Dermis lymphatic vessel endothelial cell (primary cell): Measurements from ENCODE around the gene KLHDC8B. TPM values are rescaled to one million over a fixed set of nuclear protein-coding genes. Genes with fewer than 3 reads are reported as not detected.

Experiments used
- total RNA-seq: library from RNA; depleted of rRNA; stranded (reverse); fragments of >200 nt; gene quantifications from 2 replicates; pipeline ENCODE4 v1.2.1, GENCODE V29; 2014

Gene KLHDC8B
- total RNA-seq, result 47.6 and 125 TPM in 2 replicates

DNA sequence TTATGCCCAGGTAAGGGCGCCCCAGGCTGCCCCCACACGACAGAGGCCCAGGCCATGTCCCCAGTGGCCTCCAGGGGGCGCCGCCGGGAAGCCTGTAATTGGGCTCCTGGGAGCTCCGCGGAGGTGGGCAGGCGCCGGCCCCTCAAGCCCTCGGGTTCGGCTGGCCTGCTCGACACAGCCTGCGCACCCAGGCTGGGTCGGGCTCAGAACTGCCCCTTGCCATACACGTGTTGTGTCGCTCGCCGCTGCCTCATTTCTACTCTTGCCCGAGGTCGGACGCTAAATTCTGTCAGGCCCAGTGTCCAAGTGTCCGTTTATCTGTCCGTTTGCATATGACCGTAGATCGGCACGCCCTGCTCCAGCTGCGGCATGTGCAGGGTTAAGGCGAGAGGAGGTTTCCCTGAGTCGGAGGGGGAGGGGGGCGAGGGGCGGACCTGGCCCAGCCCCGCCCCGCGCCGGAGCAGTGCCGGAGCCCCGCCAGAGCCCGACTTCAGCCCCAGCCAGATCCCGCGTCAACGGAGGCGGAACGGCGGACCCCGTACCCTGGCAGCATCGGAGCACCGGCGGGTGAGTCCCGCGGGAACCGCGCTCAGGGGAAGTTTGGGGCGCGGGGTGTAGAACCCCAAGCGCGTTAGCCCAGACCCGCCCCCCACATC is at the start of gene KLHDC8B:
Gene KLHDC8B (plus strand): TSS at position 480 of the 656 bp plus-strand sequence. CDS start 1,172 bp downstream, outside the sequence.

DNA sequence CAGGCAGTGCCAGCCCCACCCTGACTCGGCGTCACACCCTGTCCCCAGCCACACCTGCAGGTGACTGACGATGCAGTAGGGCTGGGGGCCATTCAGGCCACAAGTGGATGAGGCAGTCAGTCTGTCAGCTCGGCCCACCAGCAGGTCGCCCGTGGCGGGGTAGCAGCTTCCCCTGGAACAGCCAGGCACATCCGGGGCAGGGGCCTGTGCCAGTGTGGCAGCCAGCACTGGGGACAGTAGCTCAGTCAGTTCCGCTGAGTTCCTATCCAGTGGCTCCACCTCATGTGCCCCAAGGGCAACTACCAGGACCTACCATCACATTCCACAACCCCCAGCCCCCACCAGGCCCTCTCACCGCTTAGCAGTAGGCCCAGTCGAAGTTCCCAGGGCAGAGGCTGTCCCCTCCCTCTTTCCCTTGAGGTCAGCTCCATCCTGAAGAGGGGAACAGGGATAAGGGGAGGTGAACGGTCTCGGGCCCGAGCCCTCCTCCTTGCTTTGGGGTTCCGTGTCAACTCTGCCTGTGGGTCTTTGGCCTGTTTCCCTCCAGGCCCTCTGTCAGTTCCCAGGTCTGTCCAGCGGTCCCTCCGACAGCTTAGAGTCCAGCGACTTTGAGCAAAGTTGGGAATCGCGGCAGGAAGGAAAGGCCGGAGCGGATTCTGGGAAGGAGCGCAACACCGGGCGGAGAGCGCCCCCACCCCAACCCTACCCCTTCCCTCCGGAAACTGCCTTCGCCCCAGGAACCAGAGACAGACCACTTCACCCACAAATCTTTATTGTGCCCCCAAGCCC is 38.8 kb upstream of the KLHDC8B start, which contains the start of gene LAMB2:
Gene LAMB2 (minus strand): TSS at position 614 of the 789 bp plus-strand sequence. CDS start 183 bp downstream, at position 431.

DNA sequence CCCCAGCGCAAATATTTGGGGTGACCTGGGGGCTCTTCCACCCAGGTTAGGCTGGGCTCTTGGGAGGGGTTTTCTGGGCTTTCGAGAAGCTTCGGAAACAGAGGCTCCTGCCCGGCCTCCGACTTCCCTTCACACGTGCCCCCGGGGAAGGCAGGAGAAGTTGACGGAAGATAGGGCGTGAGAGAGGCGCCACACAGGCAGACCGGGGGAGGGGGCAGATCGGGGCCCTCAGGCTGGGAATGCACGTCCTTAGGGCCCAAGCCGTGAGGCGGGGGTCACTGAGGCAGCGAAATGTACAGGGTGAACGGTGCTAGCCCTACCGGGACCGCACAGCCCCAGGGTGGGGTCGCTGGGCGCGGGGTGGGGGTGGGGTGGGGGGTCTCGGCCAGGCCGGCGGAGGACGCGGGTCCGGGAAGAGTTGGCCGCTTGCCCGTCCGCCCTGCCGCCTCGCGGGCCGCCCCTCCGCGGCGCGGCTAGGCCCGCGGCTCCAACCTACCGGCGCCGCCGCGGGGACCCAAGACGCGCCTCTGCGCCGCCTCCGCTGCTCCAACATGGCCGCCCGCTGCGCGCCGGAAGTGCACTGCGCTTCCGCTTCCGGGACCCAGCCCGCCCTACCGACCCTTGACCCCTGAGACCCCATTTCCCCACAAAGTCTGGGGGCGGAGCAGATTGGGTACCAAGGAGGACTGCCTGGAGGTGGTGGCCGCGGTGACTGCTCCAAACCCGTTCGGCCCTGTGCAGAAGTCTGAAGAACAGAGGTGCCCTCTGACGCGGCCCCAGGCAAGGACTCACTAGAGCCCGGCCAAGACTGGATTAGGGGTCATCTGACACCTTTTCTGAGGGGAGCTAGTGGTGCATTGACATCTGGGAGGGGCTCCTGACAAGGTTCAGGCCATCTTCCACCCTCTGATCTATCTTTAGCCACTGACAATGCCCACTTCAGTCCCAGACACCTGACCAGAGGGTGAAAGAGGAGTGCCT is 5.3 kb upstream of the KLHDC8B start, which contains the start of gene CCDC71:
Gene CCDC71 (minus strand): TSS at position 561 of the 981 bp plus-strand sequence. CDS start 2,123 bp downstream, outside the sequence.

Other genes with a start within 250 kb of the KLHDC8B start
- 3.0 and 3.2 TPM in 2 replicates for gene P4HTM, start 181.4 kb upstream of the KLHDC8B start, total RNA-seq
- gene WDR6, start 164.2 kb upstream of the KLHDC8B start, total RNA-seq, result 90.8 and 94.9 TPM in 2 replicates
- 32.2 and 35.2 TPM in 2 replicates for gene DALRD3, start 153.0 kb upstream of the KLHDC8B start, total RNA-seq
- 46.2 and 62.9 TPM in 2 replicates for gene NDUFAF3, start 149.5 kb upstream of the KLHDC8B start, total RNA-seq
- gene IMPDH2, start 142.2 kb upstream of the KLHDC8B start, total RNA-seq, result 149 and 269 TPM in 2 replicates
- 41.9 and 56.0 TPM in 2 replicates for gene QRICH1, start 77.5 kb upstream of the KLHDC8B start, total RNA-seq
- 477 and 512 TPM in 2 replicates for gene QARS1, start 66.8 kb upstream of the KLHDC8B start, total RNA-seq
- 32.7 and 39.1 TPM in 2 replicates for gene USP19, start 50.8 kb upstream of the KLHDC8B start, total RNA-seq
- 689 and 1,344 TPM in 2 replicates for gene LAMB2, start 38.5 kb upstream of the KLHDC8B start, total RNA-seq
- 16.1 and 16.4 TPM in 2 replicates for gene CCDC71, start 5.3 kb upstream of the KLHDC8B start, total RNA-seq
- gene C3orf62, start 105.6 kb downstream of the KLHDC8B start, total RNA-seq, result 2.4 and 2.8 TPM in 2 replicates
- 21.1 and 25.3 TPM in 2 replicates for gene USP4, start 168.5 kb downstream of the KLHDC8B start, total RNA-seq
- gene GPX1, start 186.8 kb downstream of the KLHDC8B start, total RNA-seq, result 462 and 501 TPM in 2 replicates
- gene RHOA, start 240.4 kb downstream of the KLHDC8B start, total RNA-seq, result 602 and 608 TPM in 2 replicates
- 13.1 and 25.5 TPM in 2 replicates for gene TCTA, start 240.8 kb downstream of the KLHDC8B start, total RNA-seq